K562 (cell line): Measurements from ENCODE around the gene CHRNA9. TPM values are rescaled to one million over a fixed set of nuclear protein-coding genes. Genes with fewer than 3 reads are reported as not detected.

ENCODE experiments used
- ATAC-seq: fragments of 200-7000 bp; cut with Tn5 transposase; 3 replicates; pipeline ENCODE4 v1.9.1; 2020; ENCODE audit warnings: moderate library complexity
- BruUV-seq: library from RNA; stranded (reverse); fragments of 400-500 nt; replicated peaks from 2 replicates; lab custom pipeline; 2021; lab: Mats Ljungman, UMichigan
- CTCF ChIA-PET: fragments of 300-600 bp; formaldehyde crosslinking; extraction: SDS; loops from one replicate; lab custom pipeline; 2021; ENCODE audit warnings: low intra/inter-chr PET ratio; lab: Yijun Ruan, JAX
- POLR2A ChIA-PET: fragments of 300-600, 350-650 bp; sonication (Branson Sonifier 250); formaldehyde crosslinking; extraction: SDS; loops from one replicate; lab custom pipeline; 2021; ENCODE audit warnings: antibody characterized with exemption, inconsistent platforms; lab: Yijun Ruan, JAX
- DNase-seq, 4 experiments: peaks; one replicate each; pipeline versions ENCODE4 v3.0.0 to v3.0.0-alpha.2; 2011 to 2018; ENCODE audit warnings: low spot score in 3 of 4, mixed read lengths in 3 of 4; ENCODE audit errors: extremely low read depth in 1 of 4
- FAIRE-seq: peaks from 2 replicates; lab custom pipeline; 2011; peaks lifted over from hg19 to GRCh38; lab: Jason Lieb, UNC
- H2AFZ ChIP-seq: 2 replicates; pipeline ENCODE4 v1.6.0; 2011; ENCODE audit warnings: low read depth, low read length, control low read depth, inconsistent platforms
- H3K27ac ChIP-seq: fragments of 200-600 bp; 3 replicates; pipeline ENCODE4 v1.8.0; 2011; ENCODE audit warnings: low read depth, mild to moderate bottlenecking, control low read depth, inconsistent platforms, low read length, moderate library complexity, mixed read lengths; ENCODE audit errors: extremely low read depth
- H3K27me3 ChIP-seq, 2 experiments: fragments of 300-600 bp in 1 of 2; 2 replicates in 1 of 2; 3 replicates in 1 of 2; pipeline versions ENCODE4 v1.6.0 to v1.8.0; 2011; ENCODE audit warnings: inconsistent platforms in 2 of 2, low read length in 2 of 2, mild to moderate bottlenecking in 1 of 2, mixed read lengths in 1 of 2, moderate library complexity in 1 of 2; ENCODE audit not compliant: control insufficient read depth in 2 of 2, insufficient read depth in 2 of 2
- H3K36me3 ChIP-seq: fragments of 300-600 bp; 3 replicates; pipeline ENCODE4 v1.8.0; 2011; ENCODE audit warnings: mild to moderate bottlenecking, low read length, inconsistent platforms; ENCODE audit not compliant: control insufficient read depth, insufficient read depth
- H3K4me1 ChIP-seq, 2 experiments: fragments of 200-600 bp in 1 of 2; replicated peaks in 1 of 2; 2 replicates in 1 of 2; 3 replicates in 1 of 2; pipeline versions ENCODE4 v1.5.1 to v1.8.0; 2011; ENCODE audit warnings: inconsistent platforms in 2 of 2, low read length in 2 of 2, mild to moderate bottlenecking in 1 of 2, mixed read lengths in 1 of 2, moderate library complexity in 1 of 2; ENCODE audit not compliant: control insufficient read depth in 2 of 2, insufficient read depth in 2 of 2
- H3K4me2 ChIP-seq: 2 replicates; pipeline ENCODE4 v1.6.1; 2011; ENCODE audit warnings: low read length, control low read depth, inconsistent platforms, mixed read lengths; ENCODE audit not compliant: insufficient read depth
- H3K4me3 ChIP-seq: fragments of 200-600 bp; sonication (generic), shearing (Covaris generic); 2 replicates; pipeline ENCODE4 v1.5.1; 2016; ENCODE audit warnings: control low read depth, inconsistent platforms
- H3K79me2 ChIP-seq: fragments of 200-600 bp; 3 replicates; pipeline ENCODE4 v1.8.0; 2011; ENCODE audit warnings: low read length, inconsistent platforms; ENCODE audit not compliant: control insufficient read depth, insufficient read depth
- H3K9ac ChIP-seq, 2 experiments: 2 replicates each; pipeline versions ENCODE4 v1.6.0 to v1.6.1; 2011; ENCODE audit warnings: low read depth in 2 of 2, low read length in 2 of 2, control low read depth in 1 of 2, inconsistent platforms in 1 of 2, mild to moderate bottlenecking in 1 of 2, mixed read lengths in 1 of 2; ENCODE audit not compliant: insufficient read depth in 1 of 2
- H3K9me1 ChIP-seq: one replicate; pipeline ENCODE4 v1.6.0; 2011; ENCODE audit warnings: inconsistent platforms, mild to moderate bottlenecking, low read length, moderate library complexity; ENCODE audit not compliant: control insufficient read depth, insufficient read depth
- H3K9me3 ChIP-seq: replicated peaks from 2 replicates; pipeline ENCODE4 v1.5.1; 2011; ENCODE audit warnings: low read depth, low read length, inconsistent platforms; ENCODE audit not compliant: control insufficient read depth, insufficient read depth
- H4K20me1 ChIP-seq: replicated peaks from 2 replicates; pipeline ENCODE4 v1.6.1; 2011; ENCODE audit warnings: low read length, inconsistent platforms, mixed read lengths; ENCODE audit not compliant: control insufficient read depth, insufficient read depth
- BMI1 ChIP-seq: fragments of 150-350 bp; IDR thresholded peaks from 2 replicates; pipeline ENCODE4 v1.6.1; 2014; ENCODE audit warnings: low read length
- CBFB ChIP-seq: sonication (generic); formaldehyde crosslinking; IDR thresholded peaks from 2 replicates; pipeline ENCODE4 v1.4.0; 2020; ENCODE audit warnings: mild to moderate bottlenecking, missing genetic modification reagents
- CLOCK ChIP-seq: fragments of 250-450 bp; sonication (Bioruptor Pico); IDR thresholded peaks from 2 replicates; pipeline ENCODE4 v1.4.0; 2020; ENCODE audit warnings: mild to moderate bottlenecking, moderate library complexity, borderline replicate concordance
- CSDE1 ChIP-seq, 2 experiments: fragments of 450-650 bp; IDR thresholded peaks; 2 replicates each; pipeline ENCODE4 v1.6.1; 2016; ENCODE audit warnings: mild to moderate bottlenecking in 1 of 2
- E2F1 ChIP-seq: sonication (generic); formaldehyde crosslinking; IDR thresholded peaks from 2 replicates; pipeline ENCODE4 v1.8.1; 2023; ENCODE audit warnings: mild to moderate bottlenecking, missing genetic modification reagents, moderate library complexity
- ELF2 ChIP-seq: fragments of 250-450 bp; sonication (Bioruptor Pico); IDR thresholded peaks from 2 replicates; pipeline ENCODE4 v1.5.0; 2021; ENCODE audit warnings: mild to moderate bottlenecking
- FUS ChIP-seq: fragments of 200-400 bp; formaldehyde crosslinking; optimal IDR thresholded peaks from 2 replicates; pipeline ENCODE3; 2017; ENCODE audit warnings: low read depth, low read length
- HDAC3 ChIP-seq: fragments of 450-650 bp; IDR thresholded peaks from 2 replicates; pipeline ENCODE4 v1.6.1; 2018; ENCODE audit warnings: borderline replicate concordance, mild to moderate bottlenecking, moderate library complexity; ENCODE audit not compliant: partially characterized antibody
- ILK ChIP-seq: fragments of 450-650 bp; IDR thresholded peaks from 2 replicates; pipeline ENCODE4 v1.6.1; 2016; ENCODE audit warnings: missing genetic modification characterization, low read depth, mild to moderate bottlenecking, missing compliant biosample characterization, moderate library complexity, borderline replicate concordance
- L3MBTL2 ChIP-seq: fragments of 450-650 bp; IDR thresholded peaks from 2 replicates; pipeline ENCODE4 v1.6.1; 2016; ENCODE audit warnings: mild to moderate bottlenecking, moderate library complexity
- NCOA1 ChIP-seq: fragments of 450-650 bp; IDR thresholded peaks from 2 replicates; pipeline ENCODE4 v1.6.1; 2016; ENCODE audit warnings: low read depth
- PKNOX1 ChIP-seq: fragments of 450-650 bp; IDR thresholded peaks from 2 replicates; pipeline ENCODE4 v1.6.1; 2016
- RBFOX2 ChIP-seq: fragments of 200-400 bp; formaldehyde crosslinking; IDR thresholded peaks from 2 replicates; pipeline ENCODE4 v1.6.1; 2017; ENCODE audit warnings: low read depth, mild to moderate bottlenecking, low read length, moderate library complexity
- RFX1 ChIP-seq: fragments of 450-650 bp; IDR thresholded peaks from 2 replicates; pipeline ENCODE4 v1.6.1; 2016; ENCODE audit warnings: mild to moderate bottlenecking, moderate library complexity
- TBL1XR1 ChIP-seq, 2 experiments: IDR thresholded peaks; 2 replicates each; pipeline ENCODE4 v1.6.1; 2012; ENCODE audit warnings: improper control_type of control experiment in 2 of 2, low read length in 2 of 2, mild to moderate bottlenecking in 1 of 2
- WHSC1 ChIP-seq: IDR thresholded peaks from one replicate; pipeline ENCODE4 v1.6.1; 2012; ENCODE audit warnings: low read length, control low read depth, inconsistent platforms
- ZBTB26 ChIP-seq: fragments of 450-650 bp; formaldehyde crosslinking; IDR thresholded peaks from 2 replicates; pipeline ENCODE4 v1.4.0; 2022; ENCODE audit warnings: missing genetic modification characterization
- ZNF431 ChIP-seq: sonication (generic); formaldehyde crosslinking; IDR thresholded peaks from 2 replicates; pipeline ENCODE4 v1.8.0; 2022; ENCODE audit warnings: mild to moderate bottlenecking, missing genetic modification reagents
- WGBS: fragments of 100-300 bp; shearing (Covaris generic); methylation state at CpG from one replicate; pipeline ENCODE4 v1.1.6; 2016; ENCODE audit warnings: low coverage, mixed read lengths; ENCODE audit not compliant: insufficient coverage; ENCODE audit errors: missing lambda C conversion rate; 5-methylcytosine and 5-hydroxymethylcytosine counted together
- in situ Hi-C: fragments of 300-500 bp; cut with MboI; formaldehyde crosslinking; loops from 4 replicates; pipeline ENCODE4 v1.15.0; 2018; ENCODE audit warnings: inconsistent platforms, mixed read lengths
- intact Hi-C: fragments of 100-400 bp; cut with micrococcal nuclease; formaldehyde crosslinking; loops from 2 replicates; pipeline ENCODE4 v1.14.2; 2022
- polyA plus RNA-seq, 8 experiments: library from polyadenylated mRNA; depleted of rRNA in 4 of 8; stranded (reverse) in 5 of 8; unstranded in 3 of 8; fragments of >200 nt; fragmentation: Nextera tagmentation in 2 of 8; fragmentation: Illumina TruSeq in 1 of 8; extraction: Ambion mirVana in 2 of 8; extraction: Trizol in 1 of 8; gene quantifications; 2 replicates each; pipeline versions ENCODE4 v1.2.1 to v1.2.3, GENCODE V29; 2011 to 2014; ENCODE audit warnings: inconsistent platforms in 1 of 8, missing spikeins in 1 of 8
- total RNA-seq, 7 experiments: library from RNA; depleted of rRNA in 6 of 7; stranded (reverse); fragments of >200 nt in 6 of 7; fragmentation: Illumina TruSeq in 2 of 7; extraction: Trizol in 2 of 7; gene quantifications; 2 replicates each; pipeline versions ENCODE4 v1.2.1 to v1.2.3, GENCODE V29; 2011 to 2021; ENCODE audit warnings: low replicate concordance in 1 of 7

CHRNA9 gene
- total and polyA plus RNA-seq, 9 of the 15 experiments (the other 6 are each of a cell fraction or from before 2014, with no cell fraction given): not detected

- TF ChIP-seq CSDE1 (IDR thresholded peaks at IDR 0.05) (no peak), ZNF431 (CRISPR knock-in tag) (no peak), BMI1 (no peak), ILK (tag) (no peak), L3MBTL2 (no peak), CLOCK (no peak), FUS (no peak), E2F1 (no peak), RBFOX2 (no peak), TBL1XR1 (IDR thresholded peaks at IDR 0.05; ENCODE audit: low read length in 2 of 2) (no peak), RFX1 (no peak), PKNOX1 (no peak), ZBTB26 (CRISPR knock-in tag) (no peak), ELF2 (no peak), NCOA1 (no peak), WHSC1 (no peak), CBFB (CRISPR knock-in tag) (no peak), HDAC3 (no peak)
- no peak overlapping the region for H3K4me3 ChIP-seq
- in situ Hi-C loops (no loop called here), intact Hi-C loops (no loop called here)
- no peaks in the 10 kb centered on the region for H3K9me1 ChIP-seq
- H3K36me3 ChIP-seq: no peaks in the 10 kb centered on the region
- no peak overlapping the region for H2AFZ ChIP-seq
- H3K9me3 ChIP-seq: no peaks in the 10 kb centered on the region
- no TSS peak for BruUV-seq
- no peaks in the 10 kb centered on the region; the same call in 1 of the 2 replicates for H4K20me1 ChIP-seq
- no peaks in the 10 kb centered on the region for H3K79me2 ChIP-seq
- ATAC-seq (no peak), FAIRE-seq (no peak), DNase-seq (no peak)
- POLR2A ChIA-PET: interaction anchor here (0.7 to 1.0 kb wide), 2 partner anchors 10 to 167 kb away, joined by 6 read pairs; no protein-coding TSS in a partner anchor
- no peak overlapping the region for H3K9ac ChIP-seq
- H3K4me2 ChIP-seq: no peak overlapping the region
- H3K27me3 ChIP-seq: peaks cover 30 to 32% of the 10 kb centered on the region in 2 experiments; a peak in 4 of 5 replicates
- CTCF ChIA-PET: no interaction called here
- H3K4me1 ChIP-seq: no peaks in the 10 kb centered on the region
- no peak overlapping the region for H3K27ac ChIP-seq
- 0% methylated on average over 3 of the region's 3 CpGs for WGBS
Observed at GRCh38 chr4:40399578-40399977, 64.4 kb downstream of the CHRNA9 start.
